ENCODE data around the gene TCF20.

The TCF20 gene

DNA sequence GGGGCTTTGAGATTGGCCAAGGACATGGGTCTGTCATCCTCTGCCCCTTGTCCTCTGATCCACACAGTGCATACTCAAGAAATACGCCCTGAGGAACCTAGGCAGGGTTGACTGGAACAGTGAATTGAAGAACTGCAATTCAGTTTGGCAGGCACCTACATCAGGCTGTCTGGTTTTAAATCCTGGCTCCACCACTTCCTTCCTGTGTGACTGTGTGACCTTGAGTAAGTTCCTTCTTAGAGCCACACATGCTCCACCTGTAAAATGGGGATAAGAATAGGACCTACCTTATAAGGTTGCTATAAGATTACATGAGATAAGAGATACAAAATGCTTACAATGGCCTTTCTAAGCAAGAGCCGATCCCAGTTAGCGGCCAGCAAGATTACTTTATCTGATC, 15.8 kb upstream of the TCF20 start:
- no peak for DNase-seq (ENCODE audit: extremely low read depth, low read depth)
- TF ChIP-seq CTCF (IDR thresholded peaks at IDR 0.05; ENCODE audit: low read depth, low read length, missing control alignments) = no peak
- H3K4me3 ChIP-seq (replicated peaks; ENCODE audit: low read depth, low read length) = no peak overlapping the region

- no peak for TF ChIP-seq CTCF (IDR thresholded peaks at IDR 0.05; ENCODE audit: low read depth, low read length, missing control alignments)
- DNase-seq (ENCODE audit: extremely low read depth, low read depth) = no peak
- no peak overlapping the region for H3K4me3 ChIP-seq (replicated peaks; ENCODE audit: low read depth, low read length)
These were observed 15.2 kb upstream of the TCF20 start for GRCh38 chr22:42285604-42286003.

GRCh38 chr22:42284643-42285181, 14.3 kb upstream of the TCF20 start:
- DNase-seq (ENCODE audit: extremely low read depth, low read depth) = no peak
- TF ChIP-seq CTCF (IDR thresholded peaks at IDR 0.05; ENCODE audit: low read depth, low read length, missing control alignments) = no peak
- H3K4me3 ChIP-seq (replicated peaks; ENCODE audit: low read depth, low read length) = no peak overlapping the region

- no peak for DNase-seq (ENCODE audit: extremely low read depth, low read depth)
- TF ChIP-seq CTCF (IDR thresholded peaks at IDR 0.05; ENCODE audit: low read depth, low read length, missing control alignments) = no peak
- no peak overlapping the region for H3K4me3 ChIP-seq (replicated peaks; ENCODE audit: low read depth, low read length)
These were observed 13.7 kb upstream of the TCF20 start for GRCh38 chr22:42284202-42284591.

DNA sequence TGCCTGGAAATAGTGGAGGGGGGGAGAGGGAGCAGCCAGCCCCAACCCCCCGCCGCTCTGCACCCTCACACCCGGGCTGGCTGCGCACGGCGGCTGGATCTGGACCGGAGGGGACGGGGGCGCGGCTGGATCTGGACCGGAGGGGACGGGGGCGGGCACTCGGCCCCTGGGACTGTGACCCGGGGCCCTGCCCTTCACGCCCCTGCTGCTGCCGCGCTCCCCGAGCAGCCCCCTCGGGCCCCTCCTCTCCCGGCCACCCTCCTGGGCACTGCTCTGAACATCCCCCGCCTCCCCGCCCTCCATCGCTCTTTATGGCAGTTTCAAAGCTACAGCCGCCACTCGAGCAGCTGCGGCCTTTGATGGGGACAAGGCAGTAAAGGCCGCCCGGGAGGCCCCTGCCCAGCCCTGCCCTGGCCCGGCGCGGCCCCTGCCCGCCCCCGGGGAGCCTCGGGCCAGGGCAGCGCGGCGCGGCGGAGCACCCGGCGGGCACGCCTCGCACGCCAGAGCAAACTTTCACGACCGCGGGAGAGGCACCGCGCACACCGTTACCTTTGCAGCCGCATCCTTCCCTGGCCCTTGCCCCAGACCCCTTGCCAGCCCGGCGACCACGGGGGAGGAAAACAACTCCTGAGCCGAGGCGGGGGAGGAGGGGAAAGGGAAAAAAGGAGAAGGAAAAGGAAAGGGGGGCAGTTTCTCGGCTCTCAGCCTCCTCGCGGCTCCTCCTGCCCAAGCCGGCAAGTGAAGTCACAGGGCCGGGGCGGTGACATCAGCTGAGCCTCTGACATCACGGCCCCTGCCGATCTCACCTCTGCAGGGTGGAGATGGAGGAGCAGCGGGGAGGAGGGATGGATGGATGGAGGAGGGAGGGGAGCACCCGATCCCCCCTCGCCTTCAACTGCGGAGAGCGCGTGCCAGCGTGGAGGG, 13.1 kb upstream of the TCF20 start:
- TF ChIP-seq CTCF (IDR thresholded peaks at IDR 0.05; ENCODE audit: low read depth, low read length, missing control alignments) = no peak
- no peak for DNase-seq (ENCODE audit: extremely low read depth, low read depth)
- no peak overlapping the region for H3K4me3 ChIP-seq (replicated peaks; ENCODE audit: low read depth, low read length)

DNA sequence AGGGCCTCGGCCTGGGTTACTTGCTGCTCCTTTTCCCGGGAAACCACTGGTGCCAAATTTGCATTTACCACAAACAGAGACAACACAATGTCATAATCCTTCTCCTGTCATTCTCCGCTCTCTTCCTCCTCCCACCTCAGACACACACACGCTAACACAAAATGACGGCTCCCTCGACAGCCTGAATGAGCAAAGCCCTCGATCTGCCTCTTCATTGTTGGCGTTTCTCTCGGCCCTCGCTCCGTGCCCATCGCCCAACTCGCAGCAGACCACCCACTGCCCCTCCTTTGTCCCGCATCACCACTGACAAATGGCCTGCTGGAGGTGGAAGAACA, 12.5 kb upstream of the TCF20 start:
- H3K4me3 ChIP-seq (replicated peaks; ENCODE audit: low read depth, low read length) = no peak overlapping the region
- no peak for TF ChIP-seq CTCF (IDR thresholded peaks at IDR 0.05; ENCODE audit: low read depth, low read length, missing control alignments)
- DNase-seq (ENCODE audit: extremely low read depth, low read depth) = no peak
